HG02798 (cell line): Measurements from ENCODE around the gene HLA-DRB1.

ENCODE experiments used
- ATAC-seq: cut with Tn5 transposase; IDR thresholded peaks from one replicate; pipeline ENCODE4 v1.9.1; 2021; ENCODE audit warnings: mild to moderate bottlenecking; ENCODE audit not compliant: unreplicated experiment, poor library complexity

HLA-DRB1 gene

DNA sequence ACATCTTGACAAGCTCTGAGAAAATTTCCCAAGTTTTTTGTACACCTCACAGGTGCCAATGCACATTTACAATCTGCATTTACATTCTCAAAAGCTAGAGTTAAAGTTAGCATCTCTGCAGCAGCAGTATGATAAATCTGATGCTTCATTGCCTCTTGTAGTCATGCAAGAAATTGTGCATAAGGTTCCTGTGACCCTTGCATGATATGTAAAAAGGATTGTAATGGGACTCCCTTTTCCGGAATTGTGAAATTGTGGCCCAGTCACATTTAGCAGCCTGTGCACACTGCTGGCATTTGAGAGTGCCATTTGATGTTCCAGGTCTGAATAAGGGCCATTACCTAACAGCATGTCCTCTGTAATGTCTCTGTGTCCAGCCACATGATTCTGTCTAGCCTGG is 24.1 kb downstream of the HLA-DRB1 start:
- no peak for ATAC-seq

DNA sequence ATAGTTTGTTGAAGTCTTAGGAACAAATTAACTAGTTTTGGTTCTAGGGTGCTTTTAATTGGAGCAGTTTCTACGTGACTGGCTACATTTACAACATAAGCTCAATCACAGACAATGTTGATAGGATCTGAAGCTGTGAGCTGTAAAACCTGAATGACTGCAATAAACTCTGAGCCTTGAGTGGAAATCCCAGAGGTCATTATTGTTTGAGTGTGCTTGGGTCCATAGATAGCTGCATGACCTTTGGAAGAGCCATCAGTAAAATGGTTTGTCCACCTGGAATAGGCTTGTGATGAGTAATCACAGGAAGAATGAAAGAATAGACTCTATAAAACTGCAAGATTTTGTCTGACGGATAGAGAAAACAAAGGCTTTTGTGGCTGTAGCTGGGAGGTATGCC is 26.7 kb downstream of the HLA-DRB1 start:
- no peak for ATAC-seq

DNA sequence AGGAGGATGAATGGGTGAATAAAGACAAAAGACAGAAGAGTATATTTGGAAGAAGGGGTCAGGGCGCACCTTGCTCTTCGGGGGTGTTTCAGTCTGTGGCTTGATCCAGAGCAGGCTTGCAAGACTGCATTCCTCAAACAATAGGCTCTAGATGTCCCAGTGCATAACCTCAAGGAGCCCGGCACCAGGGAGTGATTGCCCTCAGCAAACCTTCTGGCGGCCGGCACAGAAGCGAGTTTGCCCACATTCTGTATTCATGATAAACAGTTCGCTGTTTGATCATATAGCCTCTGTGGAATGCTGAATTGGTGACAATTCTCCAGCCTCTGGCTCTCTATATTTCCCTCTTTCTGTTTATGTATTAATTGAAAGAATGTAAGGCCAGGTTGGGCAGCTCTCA is 29.9 kb downstream of the HLA-DRB1 start:
- ATAC-seq = no peak

DNA sequence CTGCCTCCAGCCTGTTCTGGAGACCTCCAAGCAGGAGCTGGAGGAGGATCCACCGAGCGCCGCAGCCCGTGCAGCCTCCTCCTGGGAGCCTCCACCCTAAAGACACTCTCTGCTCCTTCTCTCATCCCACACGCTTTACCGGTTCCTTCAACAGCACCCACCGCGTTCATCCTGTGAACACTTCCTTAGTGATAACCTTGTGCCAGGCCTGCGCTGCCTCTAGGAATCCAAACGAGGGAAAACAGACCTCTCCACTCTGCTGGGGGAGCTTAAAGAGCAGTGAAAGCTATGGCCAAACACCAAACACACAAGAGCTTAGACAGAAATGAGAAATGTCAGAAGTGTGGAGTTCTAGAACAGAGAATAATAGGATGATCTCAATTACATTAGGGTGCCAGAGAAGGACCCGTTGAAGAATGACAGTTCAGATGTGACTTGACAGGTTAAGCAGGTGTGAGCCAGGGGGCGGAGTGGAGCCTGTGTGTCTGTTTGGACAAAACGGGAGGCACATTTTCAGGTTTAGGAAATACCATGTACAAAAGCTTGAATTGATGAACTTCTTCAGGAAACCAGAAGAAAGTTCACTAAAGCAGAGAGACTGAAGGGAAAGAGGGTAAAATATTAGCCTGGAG is 31.1 kb downstream of the HLA-DRB1 start:
- ATAC-seq = no peak

DNA sequence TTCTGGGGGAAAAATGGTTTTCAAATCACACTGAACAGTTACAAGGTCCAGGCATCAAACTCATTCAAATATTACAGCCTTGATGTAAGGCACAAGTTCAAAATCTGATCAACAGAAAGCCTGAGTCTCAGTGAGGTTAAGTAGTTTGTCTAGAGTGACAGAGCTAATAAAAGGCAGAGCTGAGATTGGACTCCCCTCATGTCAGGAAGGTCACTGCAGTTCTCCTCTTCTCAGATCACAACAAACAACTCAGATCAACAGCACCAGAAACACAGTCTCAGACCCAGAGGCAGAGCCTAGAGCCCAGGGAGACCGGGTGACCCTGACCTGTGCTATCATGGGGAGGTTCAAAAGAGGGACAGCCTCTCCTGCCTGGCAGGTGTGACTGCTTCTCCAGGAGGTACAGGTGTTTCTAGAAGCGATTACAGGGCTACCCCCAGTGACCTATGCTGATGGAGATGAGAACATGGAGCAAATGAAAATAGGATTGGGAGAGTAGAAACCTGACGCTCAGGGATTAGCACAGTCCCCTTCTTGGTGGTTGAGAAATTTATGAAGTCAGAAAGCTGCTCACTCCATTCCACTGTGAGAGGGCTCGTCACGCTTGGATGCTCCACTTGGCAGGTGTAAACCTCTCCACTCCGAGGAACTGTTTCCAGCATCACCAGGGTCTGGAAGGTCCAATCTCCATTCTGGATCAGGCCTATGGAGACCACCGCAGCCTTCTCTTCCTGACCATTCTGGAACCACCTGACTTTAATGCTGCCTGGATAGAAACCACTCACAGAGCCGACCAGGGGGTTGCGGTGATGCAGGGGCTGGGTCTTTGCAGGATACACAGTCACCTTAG is 35.3 kb downstream of the HLA-DRB1 start:
- ATAC-seq = no peak

DNA sequence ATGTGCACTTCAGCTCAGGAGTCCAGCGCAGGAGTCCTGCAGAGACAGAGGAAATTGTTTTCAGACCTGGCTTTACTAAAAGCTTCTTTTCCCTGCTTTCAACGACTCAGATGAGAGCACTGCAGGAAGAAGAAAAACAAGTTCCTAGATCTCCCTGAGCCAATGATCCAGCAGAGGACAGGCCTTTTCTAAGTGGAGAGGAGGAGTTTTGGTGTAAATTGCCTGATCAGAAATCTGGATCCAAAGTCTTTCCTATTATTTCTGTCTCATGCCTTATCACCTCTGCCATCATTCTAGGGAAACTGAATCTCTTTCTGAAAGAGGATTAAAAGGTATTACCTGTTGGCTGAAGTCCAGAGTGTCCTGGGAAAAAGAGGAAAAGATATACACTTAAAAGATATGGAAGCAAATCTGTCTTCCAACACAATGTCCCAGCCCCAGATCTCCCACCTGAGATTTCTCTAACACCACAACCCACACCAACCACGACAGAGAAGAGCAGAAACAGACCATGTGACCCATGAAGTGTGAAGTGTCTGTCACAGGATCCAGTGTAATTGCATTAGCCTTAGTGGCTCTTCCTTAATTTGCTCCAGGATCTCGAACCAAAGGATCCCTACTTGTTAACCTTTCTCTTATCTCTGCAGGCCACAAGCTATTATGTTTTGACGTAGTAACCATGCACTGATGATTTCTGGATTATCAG is 36.5 kb downstream of the HLA-DRB1 start:
- ATAC-seq = no peak

DNA sequence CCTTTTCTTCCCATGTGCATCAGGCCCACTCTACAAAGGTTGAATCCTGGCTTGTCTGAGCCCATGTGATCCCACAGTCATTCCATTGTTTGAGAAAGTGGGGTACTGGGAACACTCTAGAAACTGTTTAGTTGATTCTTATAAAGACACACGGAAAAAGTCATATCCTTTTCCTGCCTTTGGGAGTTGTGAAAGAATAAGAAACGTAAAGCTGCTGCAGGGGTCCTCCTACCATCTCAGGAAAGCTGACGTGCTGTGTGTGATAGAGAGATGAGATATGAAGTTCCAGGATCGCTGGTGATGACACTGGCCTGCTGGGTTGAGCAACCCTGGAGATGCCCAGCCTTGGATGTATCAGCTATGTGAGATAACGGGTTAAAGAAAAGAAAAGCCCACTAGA is 38.2 kb downstream of the HLA-DRB1 start:
- no peak for ATAC-seq

DNA sequence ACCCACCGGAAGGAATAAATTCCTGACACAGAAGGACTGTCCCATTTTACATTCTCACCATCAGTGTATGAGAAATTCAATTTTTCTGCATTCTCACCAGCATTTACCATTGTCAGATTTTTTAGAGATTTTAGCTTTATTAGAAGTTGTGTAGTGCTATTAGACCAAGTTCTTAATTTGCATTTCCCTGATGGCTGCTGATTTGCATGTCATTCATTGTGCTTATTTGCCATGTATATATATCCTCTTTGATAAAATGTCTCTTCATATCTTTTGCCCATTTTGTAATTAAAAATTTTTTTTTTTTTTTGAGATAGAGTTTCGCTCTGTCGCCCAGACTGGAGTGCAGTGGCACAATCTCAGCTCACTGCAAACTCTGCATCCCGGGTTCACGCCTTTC is 49.8 kb downstream of the HLA-DRB1 start:
- no peak for ATAC-seq

DNA sequence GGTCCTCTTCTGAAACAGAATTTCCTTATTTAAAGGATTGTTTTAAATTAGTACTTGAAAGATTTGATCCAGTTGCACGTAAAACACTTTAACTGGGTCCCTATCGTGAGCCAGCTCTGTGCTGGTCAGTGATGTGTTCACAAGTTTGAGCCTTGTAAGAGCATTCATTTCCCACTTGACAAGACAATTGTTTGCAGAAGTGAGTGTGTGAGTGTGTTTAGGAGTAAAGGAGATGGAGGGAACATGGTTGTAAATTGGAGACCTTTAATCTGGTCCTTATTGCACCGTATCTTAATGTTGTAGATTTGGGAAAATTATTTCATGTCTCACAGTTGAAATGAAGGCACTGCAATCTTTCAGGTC is 59.2 kb downstream of the HLA-DRB1 start:
- ATAC-seq = peak; percentile 55

DNA sequence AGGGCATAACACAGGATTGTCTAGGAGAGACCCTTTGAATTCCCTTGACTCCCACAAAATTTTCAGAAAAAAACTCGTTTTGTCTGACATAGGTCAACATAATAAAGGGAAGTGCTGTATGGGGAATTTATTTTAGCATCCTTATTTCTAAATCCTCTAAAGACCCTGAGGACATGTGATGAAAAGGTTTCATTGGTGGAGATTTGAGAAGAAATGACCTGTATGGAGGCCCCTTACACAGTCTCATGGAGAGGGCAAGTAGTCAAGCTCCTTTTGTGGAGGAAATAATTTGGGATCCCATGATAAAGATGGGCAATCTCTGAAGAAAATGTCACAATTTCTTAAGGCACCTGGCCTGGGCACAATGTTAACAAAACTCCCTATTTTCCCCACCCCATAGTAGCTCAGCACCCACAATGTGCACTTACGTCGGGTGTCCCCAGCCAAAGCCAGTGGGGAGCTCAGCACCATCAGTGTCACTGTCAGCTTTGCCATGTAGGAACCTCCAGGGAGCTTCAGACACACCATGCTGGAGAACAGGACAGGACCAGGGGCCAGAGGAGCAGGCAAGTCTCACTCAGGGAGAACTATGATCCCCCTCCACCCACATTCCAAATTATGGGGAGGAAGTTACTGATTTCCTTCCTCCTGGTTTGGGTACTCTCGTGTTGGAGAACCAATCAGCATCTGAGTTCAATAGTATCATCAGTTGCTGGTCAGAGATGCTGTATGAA is 59.8 kb downstream of the HLA-DRB1 start, which contains the start of gene HLA-DRB5:
Gene HLA-DRB5, minus strand, starts transcription at position 591 of the 734 bp plus-strand sequence. Its CDS starts 63 bp downstream, at position 528.
- ATAC-seq = peak; percentile 88
